Fibroblast of peridontal ligament (primary cell): Measurements from ENCODE around the gene CSTF3.
A peak's percentile ranks its signal among the peaks of the same experiment; 100 is the strongest.
"Not testable (repeated sequence)": the region's sequence is repeated elsewhere in the genome, so short reads cannot be mapped to it uniquely, and the experiment has no call there.

ENCODE experiments used
- DNase-seq: peaks from one replicate; pipeline ENCODE4 v3.0.0-alpha.2; 2010; ENCODE audit errors: extremely low read depth

The CSTF3 gene

GRCh38 chr11:33086017-33086416, 75.3 kb downstream of the CSTF3 start:
- no peak for DNase-seq

- no peak for DNase-seq
Measured at GRCh38 chr11:33083918-33084317, 77.4 kb downstream of the CSTF3 start.

GRCh38 chr11:33072465-33072864, 88.8 kb downstream of the CSTF3 start:
- DNase-seq = no peak

GRCh38 chr11:33068611-33069340, 92.5 kb downstream of the CSTF3 start:
- no peak for DNase-seq

- DNase-seq = no peak
Measured at GRCh38 chr11:33067294-33067693, 94.0 kb downstream of the CSTF3 start.

- peak; percentile 57 for DNase-seq
Measured at GRCh38 chr11:33065445-33066178, 95.7 kb downstream of the CSTF3 start.

GRCh38 chr11:33064866-33065265, 96.4 kb downstream of the CSTF3 start:
- no peak for DNase-seq

- DNase-seq = peak; percentile 50
Measured at GRCh38 chr11:33064033-33064825, 97.1 kb downstream of the CSTF3 start.

GRCh38 chr11:33063326-33063881, 97.9 kb downstream of the CSTF3 start:
- DNase-seq = peak; percentile 75

GRCh38 chr11:33062137-33062536, 99.1 kb downstream of the CSTF3 start:
- DNase-seq = peak; percentile 24

GRCh38 chr11:33060271-33060670, 101.0 kb downstream of the CSTF3 start:
- no peak for DNase-seq

- no peak for DNase-seq
Measured at GRCh38 chr11:33059331-33060007, 101.8 kb downstream of the CSTF3 start.

GRCh38 chr11:33057284-33057683, 104.0 kb downstream of the CSTF3 start:
- no peak for DNase-seq

- no peak for DNase-seq
Measured at GRCh38 chr11:33055375-33055774, 105.9 kb downstream of the CSTF3 start.

GRCh38 chr11:33052231-33052630, 109.0 kb downstream of the CSTF3 start:
- DNase-seq = no peak

GRCh38 chr11:33049565-33050408, 111.5 kb downstream of the CSTF3 start:
- DNase-seq = not testable (repeated sequence)

- not testable (repeated sequence) for DNase-seq
Measured at GRCh38 chr11:33048701-33049100, 112.6 kb downstream of the CSTF3 start.

GRCh38 chr11:33045551-33046255, 115.6 kb downstream of the CSTF3 start:
- no peak for DNase-seq

GRCh38 chr11:33044285-33044756, 117.0 kb downstream of the CSTF3 start:
- DNase-seq = no peak
